AG08395 (cell line): ENCODE data around the gene NQO2.
"Not testable (repeated sequence)": the region's sequence is repeated elsewhere in the genome, so short reads cannot be mapped to it uniquely, and the experiment has no call there.

Source experiments
- DNase-seq: peaks from one replicate; pipeline ENCODE4 v3.0.0; 2012; ENCODE audit warnings: mixed read lengths, low spot score

Gene NQO2

DNA sequence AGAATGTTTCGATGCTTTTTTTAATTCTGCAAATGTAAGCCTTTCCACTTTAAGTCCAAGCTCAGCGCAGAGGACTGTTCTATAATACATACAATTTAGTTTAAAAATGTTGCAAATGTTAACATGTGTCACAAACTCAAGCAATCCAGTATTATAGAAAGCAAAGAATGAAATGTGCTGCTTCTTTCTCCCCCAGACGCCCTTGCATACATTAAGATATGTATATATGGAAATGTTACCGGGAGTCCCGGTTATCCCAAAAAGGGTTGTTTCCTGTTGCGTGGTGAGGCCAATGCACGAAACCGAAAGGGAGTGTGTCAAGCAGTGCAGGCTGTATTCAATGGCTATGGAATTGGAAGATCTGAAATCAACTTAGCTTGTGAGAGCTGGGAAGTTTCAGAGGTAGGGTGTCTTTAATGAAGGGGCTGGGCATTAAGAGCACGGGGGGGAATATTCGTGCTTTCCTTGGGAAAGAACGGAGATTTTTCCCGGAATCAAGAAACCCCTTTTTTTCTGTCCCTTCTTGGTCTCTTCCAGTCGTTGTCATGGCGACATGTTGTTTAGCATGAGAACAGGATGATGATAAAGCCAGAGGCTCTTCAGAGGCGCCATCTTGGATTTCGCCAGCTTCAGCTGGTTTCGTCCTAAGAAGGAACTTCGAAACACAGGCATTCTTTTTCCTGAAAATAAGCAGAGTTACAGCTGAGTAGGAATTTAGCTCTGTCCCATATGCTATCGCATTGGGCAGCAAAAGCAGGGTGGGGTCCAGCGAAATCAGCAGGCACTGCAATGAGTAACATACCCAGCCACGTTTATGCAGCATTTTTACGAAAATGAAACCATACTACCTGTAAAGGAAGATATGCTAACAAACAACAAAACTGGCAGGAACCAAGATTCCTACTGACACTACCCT lies 10.1 kb upstream of the NQO2 start:
- DNase-seq = peak; percentile 88

DNA sequence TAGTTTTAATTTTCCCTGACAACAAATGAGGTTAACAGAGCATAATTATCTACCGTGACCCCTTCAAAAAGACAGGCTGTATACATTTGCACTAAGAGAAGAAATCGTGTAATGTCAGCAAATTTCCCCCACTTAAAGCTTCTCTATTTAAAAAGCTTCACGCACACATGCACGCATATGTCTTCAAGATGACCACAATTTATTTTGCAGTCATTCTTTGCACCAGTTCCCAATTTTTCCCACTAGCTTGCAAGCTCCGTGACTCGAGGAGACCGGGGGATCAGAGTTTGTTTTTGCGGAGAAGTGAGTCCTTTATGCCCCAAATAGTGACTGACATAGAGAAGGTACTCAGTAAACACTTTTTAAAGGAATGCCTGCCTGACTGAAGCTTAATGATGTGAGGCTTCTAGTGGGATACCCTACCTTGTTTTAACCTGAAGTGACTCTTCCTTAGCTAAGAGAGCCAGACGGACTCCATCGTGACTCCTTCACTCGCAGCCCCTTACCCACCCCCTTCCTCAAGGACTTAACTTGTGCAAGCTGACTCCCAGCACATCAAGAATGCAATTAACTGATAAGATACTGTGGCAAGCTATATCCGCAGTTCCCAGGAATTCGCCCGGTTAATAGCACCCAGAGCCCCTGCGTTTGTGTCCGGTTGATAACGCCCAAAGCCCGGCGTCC lies 9.3 kb upstream of the NQO2 start:
- DNase-seq = no peak

GRCh38 chr6:2990932-2991506 lies 8.7 kb upstream of the NQO2 start:
- DNase-seq = no peak

DNA sequence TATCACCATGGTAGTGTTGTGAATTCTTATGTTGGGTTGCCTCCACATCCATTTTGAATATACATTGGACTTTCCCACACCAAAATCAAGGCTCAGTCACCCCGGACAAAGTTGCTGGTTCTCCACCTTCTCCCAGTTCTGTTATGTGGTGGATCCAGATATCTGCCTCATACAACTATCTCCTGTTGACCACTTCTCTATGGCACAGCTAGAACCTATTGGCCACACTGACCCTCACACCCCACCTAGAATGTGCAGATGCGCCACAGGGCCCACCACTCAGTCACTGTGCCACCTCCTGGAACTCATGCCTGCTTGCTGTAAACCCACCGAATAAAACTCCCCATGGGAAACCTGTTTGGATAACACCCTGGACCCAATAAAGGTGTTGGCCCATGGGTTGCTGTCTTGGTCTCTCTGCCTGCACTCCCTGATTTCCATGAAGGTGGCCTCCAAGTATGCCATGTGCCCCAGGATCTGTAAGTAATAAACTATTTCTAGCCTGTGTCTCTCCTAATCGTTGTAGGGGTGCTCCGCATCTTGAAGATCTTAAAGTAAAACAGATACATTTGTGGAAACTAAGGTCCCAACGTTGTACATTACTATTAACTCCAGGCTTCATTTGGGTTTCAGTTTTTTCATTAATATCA lies 7.2 kb upstream of the NQO2 start:
- DNase-seq = no peak

DNA sequence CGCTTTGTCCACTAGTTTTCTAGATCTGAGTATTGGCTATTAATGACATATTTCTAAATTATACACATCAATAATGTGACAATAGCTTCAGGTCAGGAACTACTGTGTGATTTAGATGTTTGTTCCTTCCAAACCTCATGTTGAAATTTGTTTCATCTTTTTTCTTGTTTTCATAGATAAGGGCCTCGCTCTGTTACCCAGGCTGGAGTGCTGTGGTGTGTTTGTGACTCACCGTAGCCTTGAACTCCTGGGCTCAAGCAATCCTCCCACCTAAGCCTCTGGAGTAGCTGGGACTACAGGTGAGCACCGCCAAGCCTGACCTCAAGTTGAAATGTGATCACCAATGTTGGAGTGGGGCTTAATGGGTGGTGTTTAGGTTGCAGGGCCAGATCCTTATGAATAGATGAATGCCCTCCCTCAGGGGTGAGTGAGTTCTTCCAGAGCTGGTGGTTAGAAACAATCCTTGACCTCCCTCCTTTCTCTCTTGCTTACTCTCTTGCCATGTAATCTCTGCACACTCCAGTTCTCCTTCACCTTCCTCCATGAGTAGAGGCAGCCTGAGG lies 5.9 kb upstream of the NQO2 start:
- no peak for DNase-seq

- not testable (repeated sequence) for DNase-seq
These were observed 1.3 kb upstream of the NQO2 start for GRCh38 chr6:2998249-2998997.

GRCh38 chr6:2998998-2999617 lies 586 bp upstream of the NQO2 start:
- DNase-seq = no peak

GRCh38 chr6:3001146-3001772 lies 1.6 kb downstream of the NQO2 start:
- no peak for DNase-seq

- DNase-seq = peak; percentile 78
These were observed 2.1 kb downstream of the NQO2 start for GRCh38 chr6:3001773-3002293.

- not testable (repeated sequence) for DNase-seq
These were observed 3.5 kb downstream of the NQO2 start for GRCh38 chr6:3003226-3003625.

DNA sequence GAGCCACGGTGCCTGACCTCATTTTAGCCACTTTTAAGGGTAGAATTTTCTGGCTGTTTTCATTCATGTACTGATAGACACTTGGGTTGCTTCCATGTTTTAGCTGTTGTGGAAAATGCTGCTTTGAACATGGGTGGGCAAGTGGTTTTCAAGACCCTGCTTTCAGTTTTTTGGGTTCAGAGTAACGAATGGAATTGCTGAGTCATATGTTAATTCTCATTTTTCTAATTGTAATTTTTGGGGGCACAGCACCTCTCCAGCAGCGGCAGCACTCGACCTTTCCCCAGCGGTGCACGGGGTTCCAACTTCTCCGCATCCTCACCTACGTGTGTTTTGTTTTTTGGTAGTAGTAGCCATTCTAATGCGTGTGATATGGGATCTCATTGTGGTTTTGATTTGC lies 5.4 kb downstream of the NQO2 start:
- DNase-seq = no peak

GRCh38 chr6:3005874-3006273 lies 6.2 kb downstream of the NQO2 start:
- DNase-seq = no peak

GRCh38 chr6:3006476-3006875 lies 6.8 kb downstream of the NQO2 start:
- no peak for DNase-seq

DNA sequence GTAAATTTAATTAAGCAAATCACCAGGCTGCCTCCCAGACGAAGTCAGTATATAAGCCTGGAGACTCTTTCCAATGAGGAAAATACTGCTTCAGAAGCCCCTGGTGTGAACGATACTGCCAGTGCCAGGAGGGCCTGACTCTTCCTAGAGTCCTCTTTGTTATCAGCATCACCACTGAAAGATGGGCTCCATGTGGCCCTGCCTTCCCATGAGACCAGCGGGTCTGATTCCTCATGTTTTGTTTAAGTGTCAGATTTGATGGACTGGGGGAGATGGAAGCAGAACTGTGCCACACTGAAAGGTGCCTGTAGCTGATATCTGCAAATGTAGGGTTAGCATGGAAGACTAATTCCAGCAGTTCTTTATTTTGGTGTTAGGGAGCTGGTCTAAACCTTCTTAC lies 7.9 kb downstream of the NQO2 start:
- no peak for DNase-seq

DNA sequence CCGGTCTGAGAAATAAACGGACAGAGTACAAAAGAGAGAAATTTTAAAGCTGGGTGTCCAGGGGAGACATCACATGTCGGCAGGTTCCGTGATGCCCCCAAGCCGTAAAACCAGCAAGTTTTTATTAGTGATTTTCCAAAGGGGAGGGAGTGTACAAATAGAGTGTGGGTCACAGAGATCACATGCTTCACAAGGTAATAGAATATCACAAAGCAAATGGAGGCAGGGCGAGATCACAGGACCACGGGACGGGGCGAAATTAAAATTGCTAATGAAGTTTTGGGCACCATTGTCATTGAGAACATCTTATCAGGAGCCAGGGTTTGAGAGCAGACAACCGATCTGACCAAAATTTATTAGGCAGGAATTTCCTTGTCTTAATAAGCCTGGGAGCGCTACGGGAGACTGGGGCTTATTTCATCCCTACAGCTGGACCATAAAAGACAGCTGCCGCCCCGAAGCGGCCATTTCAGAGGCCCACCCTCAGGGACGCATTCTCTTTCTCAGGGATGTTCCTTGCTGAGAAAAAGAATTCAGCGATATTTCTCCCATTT lies 9.1 kb downstream of the NQO2 start:
- DNase-seq = not testable (repeated sequence)

DNA sequence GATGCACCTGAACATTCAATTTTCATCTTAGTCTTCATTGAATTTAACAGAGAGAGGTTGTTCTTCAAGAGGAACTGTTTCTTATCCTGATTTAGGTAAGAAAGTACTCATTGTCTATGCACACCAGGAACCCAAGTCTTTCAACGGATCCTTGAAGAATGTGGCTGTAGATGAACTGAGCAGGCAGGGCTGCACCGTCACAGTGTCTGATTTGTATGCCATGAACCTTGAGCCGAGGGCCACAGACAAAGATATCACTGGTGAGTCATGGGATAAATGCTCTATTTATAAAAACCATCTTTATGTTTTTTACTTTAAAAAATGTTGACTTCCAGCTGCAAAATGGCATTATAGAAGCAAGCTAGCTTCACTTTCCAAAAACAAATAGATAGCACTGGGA lies 10.2 kb downstream of the NQO2 start:
- no peak for DNase-seq

DNA sequence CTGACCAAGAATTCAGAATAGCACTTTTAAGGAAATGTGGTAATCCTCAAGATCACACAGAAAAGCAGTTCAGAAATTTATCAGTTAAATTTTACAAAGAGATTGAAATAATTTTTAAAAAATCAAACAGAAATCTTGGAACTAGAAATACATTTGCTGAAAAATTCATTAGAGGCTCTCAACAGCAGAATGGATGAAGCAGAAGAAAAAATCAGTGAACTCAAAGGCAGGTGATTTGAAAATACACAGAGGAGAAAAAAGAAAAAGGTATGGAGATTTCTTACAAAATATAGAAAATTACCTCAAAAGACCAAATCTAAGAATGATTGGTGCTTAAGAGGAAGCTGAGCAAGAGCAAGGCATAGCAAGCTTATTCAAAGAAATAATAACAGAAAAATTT lies 11.5 kb downstream of the NQO2 start:
- no peak for DNase-seq

GRCh38 chr6:3011592-3011991 lies 11.9 kb downstream of the NQO2 start:
- DNase-seq = no peak

GRCh38 chr6:3013486-3013885 lies 13.8 kb downstream of the NQO2 start:
- peak; percentile 27 for DNase-seq
